ENCODE measurements around the gene ZNF672.
"Not testable (repeated sequence)": the region's sequence is repeated elsewhere in the genome, so short reads cannot be mapped to it uniquely, and the experiment has no call there.

The ZNF672 gene

DNA sequence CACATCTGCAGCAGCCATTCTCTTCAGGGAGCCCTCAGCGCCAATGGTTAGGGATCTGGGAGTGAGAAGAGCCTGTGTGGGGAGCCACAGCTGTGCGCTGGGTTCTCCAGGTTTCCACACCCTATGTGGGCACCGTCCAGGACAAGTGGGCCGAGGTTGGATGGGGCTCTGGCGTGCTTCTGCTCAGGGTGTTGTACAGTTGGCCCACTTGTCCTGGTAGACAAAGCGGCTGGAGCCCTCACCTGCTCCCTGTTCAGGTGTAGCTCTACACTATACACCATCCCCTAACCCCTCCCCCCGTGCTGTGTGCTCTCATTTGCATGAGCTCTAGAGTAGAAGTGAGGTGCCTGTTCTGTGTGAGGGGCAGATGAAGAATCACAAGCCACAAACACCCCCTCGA, 24.5 kb upstream of the ZNF672 start:
- DNase-seq = no peak

DNA sequence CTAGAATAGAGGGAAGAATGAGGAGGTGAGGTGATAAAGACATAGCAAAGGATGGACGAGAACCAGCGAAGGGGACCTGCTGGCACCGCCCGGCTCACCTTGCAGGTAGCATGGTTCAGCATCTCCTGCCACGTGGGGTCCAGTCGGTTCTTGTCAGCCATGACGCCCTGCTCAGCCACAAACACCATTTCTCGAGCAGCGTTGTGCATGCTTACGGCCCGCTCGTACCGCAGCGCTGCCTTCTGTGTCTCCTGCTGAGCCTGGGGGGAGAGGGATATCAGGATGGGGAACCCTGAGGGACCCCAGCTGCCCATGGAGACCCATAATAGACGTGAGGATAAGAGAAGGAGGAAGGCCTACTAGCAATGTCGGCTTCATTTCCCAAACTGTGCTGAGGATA, 23.7 kb upstream of the ZNF672 start:
- DNase-seq = no peak

DNA sequence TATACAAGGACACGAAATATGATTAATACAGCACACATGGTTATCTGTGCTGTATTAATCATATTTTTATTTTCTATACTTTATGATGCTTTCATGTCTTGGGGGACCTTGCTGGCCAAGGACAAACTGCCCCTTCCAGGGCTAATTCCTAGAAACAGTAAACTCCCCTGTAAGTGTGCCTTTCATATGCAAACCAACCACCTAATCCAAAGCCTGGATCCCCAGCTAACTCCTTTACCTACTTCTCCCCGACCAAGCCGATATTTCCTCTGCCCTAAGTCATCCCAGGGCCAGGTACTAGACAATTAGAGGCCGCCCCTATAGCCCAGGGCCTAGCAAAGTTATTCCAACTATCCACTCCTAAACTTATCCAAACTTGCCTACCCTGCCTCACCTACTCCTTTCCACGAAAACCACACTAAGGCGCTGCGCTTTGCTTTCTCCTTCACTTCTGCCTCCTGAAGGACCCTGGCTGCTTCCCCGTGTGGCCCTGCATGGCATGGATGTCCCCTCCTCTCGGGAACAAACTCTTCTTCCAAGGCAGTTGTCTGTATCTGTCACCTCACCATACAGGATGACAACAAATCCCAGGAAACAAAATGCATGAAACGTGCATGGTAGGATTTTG, 22.5 kb upstream of the ZNF672 start:
- DNase-seq = no peak

DNA sequence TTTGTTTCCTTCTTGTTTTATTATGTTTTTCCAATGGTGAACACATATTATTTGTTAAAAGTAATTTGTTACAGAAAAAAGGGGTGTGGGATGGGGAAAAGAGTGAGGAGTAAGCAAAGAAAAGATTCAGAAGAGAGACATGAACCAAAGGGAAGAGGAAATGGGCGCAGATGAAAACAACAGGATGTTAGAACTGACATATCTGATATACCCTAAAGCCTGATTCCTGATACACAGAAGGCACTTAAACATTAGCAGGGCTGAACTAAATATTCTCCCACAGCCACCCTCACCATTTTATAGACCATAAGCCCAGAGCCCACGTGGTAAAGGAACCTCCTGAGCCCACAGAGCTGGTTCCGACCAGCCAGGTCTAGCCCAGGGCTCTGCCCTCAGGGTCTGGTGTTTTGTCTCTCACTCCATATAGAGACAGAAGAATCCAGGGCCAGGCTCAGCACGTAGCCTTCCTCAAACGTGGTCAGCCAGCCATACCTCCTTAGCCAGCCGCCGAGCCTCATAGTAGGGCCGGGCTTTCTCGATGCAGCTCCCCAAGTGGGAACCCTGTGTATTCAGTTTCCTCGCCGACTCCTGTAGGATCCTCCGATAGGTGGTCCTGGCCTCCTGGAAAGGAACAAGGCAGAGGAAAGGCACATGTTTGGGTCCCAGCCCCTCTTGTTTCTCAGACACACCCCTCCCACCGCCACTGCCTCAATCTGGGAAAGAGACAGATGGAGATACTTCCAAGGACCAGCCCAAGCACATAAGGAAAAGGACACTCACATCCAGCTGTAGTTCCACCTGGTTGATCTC, 21.8 kb upstream of the ZNF672 start:
- DNase-seq = no peak

DNA sequence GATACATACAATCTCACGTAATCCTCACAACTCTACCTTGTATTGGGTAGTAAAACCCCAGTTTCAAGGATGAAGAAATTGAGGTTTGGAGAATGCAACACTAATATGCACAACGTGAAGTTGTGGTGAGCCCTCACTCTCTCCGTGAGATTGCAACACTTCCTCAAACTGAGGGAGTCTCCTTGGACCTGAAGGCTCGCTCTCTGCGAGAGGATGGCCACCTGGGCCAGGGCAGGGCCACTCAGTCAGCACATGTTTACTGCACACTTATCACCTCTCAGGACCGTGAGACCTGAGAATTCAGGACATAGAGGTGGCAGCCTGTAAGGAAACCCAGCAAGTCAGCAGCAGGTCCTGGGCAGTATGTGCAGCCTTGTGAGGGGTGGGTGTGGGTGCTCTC, 21.0 kb upstream of the ZNF672 start:
- no peak for DNase-seq

DNA sequence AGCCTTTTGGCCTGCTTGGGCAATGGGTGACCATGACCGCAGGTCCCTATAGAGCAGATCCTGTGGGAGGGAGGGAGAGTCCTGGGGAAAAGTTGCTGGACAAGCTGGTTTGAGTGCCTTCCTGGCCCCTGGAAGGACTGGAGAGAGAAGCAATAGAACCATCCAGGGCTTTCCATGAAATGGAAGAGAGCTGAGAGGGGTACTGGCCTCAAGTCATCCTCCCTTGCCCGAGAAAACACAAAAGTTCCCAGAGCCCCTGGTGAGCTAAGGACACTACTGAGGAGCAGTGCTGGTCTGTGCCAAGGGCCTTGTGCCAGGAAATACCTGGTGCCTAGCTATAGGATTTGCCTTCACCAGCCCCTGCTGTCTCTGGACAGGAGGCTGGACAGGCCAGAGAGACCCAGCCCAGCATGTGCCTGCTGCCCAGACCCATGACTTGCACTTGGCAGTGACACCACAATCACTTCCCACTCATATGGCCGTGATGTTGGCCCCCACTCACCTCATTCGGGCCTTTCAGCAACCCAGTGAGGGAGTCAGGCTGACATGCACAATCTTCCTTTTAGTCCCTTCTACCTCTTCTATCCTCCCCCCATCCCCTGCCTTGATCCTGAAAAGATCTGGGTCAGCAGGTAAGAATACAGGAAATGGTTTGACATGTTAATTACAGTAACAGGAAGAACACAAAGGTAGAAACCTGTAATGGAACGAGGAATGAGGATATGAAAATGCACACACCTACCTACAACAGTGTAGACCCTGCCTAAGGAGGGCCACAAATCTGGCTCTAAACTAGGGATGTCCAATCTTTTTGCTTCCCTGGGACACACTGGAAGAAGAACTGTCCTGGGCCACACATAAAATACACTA, 19.3 kb upstream of the ZNF672 start:
- no peak for DNase-seq

DNA sequence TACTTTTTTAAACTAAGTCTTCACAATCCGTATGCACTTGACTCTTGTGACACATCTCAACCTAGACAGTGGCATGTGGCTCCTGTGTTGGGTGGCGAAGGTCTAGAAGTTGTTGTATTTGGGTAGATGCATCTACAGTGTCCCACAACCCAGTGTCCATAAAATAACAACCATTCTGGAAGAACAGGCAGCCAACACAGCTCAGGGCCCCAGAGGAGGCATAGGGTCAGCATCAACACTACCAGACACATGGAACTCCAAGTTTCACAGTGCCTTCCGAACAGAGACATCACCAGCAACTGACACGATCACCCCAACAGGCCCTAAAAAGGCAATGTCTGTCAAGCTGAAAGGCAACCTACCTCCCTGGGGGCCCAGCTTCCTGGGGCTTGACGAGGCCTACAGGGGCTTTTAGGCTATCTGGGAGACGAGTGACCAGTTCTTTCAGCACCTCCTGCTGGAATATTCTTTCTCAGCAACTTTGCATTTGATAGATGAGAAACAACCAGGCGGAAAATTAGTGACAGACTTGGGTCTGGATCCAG, 17.9 kb upstream of the ZNF672 start:
- DNase-seq = no peak

DNA sequence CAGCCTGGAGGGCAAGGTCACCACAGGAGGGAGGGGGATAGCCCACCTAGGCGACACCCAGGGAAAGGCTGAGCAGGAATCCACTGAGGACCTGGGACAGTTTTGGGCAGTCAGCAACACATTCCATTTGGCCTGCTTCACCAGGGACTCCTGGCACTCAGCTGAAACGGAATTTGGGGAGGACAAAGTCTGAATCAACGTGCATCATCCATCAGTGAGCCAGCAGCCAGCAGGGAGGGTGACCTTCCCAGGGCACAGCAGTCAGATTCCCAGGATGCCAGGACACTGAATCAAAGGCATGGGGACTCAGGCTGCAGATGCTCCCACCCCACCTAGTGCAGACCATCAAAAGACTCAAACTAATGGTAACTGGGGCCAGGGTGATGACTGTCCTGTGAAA, 16.9 kb upstream of the ZNF672 start:
- DNase-seq = no peak

DNA sequence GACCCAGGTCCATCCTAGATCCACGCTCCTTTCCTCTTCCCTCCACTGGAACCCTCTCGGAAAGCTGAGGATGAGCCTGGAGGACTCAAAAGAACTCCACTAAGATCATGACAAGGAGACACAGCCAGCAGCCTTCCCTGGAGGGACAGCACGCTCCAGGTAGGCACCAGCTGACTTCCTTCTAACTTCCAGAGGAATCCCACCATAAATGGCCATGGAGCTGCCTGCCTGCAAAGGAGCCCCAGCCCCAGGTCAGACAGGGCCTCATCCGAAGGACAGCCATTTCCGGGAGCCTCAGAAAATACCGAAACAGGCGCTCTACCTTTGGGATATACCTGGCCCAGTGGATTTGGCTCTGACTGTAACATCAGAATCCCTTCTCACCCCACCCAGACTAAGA, 16.4 kb upstream of the ZNF672 start:
- DNase-seq = no peak

DNA sequence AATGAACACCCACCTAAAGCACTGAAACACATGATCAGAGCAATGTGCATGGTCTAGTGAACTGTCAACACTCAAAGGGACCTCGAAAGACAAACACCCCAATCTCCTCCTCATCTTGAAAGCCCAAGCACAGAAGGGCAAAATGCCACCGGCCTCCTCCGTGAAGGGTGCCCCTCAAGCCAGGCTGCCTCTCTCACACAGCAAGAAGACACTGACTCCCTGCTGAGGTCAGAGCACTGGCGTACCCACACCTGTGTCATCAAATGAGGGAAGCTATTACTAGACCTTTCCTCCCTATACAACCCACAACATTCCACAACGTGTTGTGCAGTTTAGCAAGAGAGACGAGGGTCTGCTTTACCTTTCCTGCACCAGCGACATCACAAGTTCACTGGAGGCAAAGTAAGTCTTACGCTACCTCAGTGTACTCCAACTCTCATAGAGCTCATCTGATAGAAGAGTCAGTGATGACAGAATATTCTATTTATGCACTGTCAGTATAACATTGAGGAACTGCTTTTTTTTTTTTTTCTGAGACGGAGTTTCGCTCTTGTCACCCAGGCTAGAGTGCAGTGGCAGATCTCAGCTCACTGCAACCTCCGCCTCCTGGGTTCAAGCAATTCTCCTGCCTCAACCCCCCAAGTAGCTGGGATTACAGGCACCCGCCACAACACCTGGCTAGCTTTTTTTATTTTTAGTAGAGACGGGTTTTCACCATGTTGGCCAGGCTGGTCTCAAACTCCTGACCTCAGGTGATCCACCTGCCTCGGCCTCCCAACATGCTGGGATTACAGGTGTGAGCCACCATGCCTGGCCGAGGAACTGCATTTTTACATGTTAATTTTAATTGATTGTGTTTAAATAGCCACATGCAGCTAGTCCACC, 15.6 kb upstream of the ZNF672 start:
- no peak for DNase-seq

DNA sequence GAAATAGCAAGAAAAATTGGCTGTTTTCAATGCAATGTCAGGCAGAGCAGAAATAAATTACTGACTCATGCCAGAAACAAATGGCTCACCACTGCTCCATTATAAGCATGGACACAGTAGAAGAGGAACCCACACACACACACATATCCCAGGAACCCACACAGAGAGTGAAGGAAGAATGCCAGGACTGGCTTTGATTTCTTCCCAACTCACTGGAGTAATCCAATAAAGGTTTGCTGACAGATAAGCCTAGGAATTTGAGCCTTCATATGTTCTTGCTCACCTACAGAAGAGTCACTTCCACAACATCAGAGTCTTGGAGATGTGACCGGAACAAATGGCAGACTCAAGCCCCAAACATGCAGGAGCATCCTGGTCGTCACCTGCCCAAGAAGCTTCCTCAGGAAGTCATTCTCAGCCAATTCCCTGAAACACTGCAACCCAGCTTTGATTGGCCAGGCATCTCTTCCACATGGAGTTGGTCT, 14.5 kb upstream of the ZNF672 start:
- DNase-seq = no peak

DNA sequence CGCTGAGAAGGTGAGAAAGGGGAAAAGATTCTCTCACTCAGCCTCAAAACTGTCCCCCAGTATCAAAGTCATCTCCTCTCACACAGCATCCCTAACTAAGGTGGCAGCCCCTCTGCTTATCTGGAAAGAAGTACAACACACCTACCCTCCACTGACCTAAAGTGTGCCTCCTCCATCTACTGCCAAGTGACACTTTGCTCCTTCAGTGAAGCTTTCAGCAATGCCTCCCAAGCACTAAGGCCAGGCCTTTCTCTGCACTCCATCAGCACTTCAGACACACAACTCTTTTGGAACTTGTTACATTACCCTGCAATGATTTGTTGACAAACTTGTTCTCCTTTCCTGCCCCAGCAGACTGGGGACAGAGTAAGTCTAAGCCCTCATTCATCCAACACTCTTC, 13.7 kb upstream of the ZNF672 start:
- no peak for DNase-seq

DNA sequence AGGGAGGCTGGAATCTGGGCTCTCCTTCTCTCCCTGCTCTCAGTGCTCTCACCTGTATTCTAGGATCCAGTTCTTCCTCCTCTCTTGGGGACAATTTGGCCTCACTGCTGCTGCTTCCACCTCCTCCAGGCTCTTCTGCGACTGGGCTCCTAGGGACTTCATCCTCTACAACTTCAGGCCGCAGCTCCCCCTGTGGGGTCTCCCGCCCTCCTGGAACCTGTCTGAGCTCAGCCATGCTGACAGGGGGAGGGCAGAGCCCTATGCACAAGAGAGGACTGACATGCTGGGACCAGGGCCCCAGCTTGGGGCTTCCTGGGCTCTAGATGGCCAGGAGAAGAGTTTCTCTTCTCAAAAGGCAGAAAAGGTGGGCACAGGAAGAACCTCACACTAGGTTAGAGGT, 13.3 kb upstream of the ZNF672 start:
- no peak for DNase-seq

DNA sequence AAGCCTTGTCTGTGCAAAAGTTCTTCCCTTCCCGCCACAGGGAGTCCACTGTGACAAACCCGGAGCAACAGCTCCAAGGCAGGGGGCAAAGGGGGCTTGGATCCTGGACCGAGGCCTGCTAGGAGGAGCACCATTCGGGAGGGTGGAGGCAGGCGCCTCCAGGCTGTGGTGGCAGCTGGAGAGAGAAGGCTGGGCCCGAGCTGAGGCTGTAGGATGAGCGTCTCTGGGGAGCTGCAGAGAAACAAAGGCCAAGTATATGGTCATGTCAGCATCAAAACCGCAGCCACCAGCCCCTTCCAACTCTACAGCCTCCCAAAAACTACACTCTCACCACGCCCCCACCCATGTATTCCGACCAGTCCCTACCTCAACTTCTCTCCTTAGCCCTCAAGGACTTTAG, 12.9 kb upstream of the ZNF672 start:
- no peak for DNase-seq

DNA sequence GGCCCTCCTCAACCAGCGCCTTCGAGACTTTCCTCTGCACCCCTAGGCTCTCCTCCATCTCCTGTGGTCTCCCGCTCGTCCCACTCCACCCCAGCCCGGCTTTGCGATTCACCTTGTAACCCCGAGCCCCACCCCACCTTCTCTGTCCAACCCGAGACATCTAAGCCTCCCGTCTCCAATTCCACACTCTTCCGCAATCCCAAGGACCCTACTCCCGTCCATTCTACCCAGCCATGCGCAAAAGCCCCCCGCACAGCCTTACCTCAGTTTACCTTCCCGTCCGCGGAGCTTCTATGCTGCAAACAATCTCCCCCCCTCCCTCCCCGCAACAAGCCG, 12.5 kb upstream of the ZNF672 start:
- DNase-seq = no peak

DNA sequence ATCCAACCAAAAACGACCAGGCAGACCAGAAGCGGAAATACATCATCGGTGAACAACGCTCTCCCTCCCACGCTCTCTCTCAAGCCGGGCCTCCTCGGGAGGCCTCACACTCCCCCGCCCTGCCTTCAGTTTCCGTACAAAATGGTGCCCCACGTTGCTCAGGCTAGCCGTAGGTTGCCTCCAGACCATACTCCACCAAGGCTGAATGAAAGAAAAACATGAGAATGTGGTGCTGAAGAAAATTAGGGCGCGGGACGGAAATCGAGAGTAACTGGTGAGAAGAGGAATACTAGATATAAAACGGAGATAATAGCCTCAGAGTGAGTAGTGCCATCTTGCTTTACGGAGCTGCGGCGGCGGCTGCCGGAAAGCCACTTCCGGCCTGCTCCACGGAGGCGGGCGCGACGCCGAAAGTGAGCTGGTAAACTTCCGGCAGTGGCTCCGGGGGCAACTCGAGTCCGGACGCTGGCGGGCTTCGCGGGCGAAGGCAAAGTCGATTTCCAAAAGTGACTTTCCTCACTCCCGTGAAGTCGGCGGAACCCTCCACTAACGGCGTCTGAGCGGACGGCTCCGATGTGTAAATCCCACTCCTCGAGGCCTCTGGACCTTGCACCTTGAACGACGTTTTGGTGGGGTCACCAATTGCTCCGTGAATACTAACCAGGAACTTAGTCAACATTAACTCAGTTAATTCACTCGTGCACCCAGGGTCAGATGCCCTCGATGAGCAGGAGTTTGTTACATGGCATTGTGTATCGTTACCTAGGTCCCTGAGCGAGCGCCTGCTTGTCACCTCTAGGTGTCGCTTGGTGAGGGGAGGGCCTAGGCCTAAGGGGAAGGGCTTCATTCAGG, 11.9 kb upstream of the ZNF672 start, which contains the start of gene SH3BP5L:
Gene SH3BP5L, minus strand, starts transcription at position 7 of the 852 bp plus-strand sequence. CDS start 980 bp downstream, outside the sequence.
- DNase-seq = peak; percentile 93

DNA sequence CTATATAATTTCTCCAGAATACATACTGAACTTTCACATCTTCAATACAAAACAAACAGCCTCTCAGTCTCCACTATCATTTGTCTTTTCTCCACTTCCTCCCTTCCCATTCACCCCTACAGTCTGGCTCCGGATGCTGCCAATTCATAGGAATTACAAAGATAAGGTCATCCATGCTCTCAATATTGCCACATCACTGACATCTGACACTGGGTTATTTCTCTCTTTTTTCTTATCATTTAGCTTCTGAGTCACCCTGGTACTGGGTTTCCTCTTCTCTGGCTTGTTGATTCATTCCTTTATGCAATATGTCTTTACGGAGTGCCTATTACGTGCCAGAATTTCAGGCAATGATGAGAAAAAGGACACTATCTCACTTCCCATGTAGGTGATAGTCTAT, 9.2 kb upstream of the ZNF672 start:
- no peak for DNase-seq

DNA sequence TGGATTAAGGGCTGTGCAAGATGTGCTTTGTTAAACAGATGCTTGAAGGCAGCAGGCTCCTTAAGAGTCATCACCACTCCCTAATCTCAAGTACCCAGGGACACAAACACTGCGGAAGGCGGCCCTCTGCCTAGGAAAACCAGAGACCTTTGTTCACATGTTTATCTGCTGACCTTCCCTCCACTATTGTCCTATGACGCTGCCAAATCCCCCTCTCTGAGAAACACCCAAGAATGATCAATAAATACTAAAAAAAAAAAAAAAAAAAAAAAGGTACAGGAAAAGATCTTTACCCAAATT, 7.4 kb upstream of the ZNF672 start:
- DNase-seq = not testable (repeated sequence)

DNA sequence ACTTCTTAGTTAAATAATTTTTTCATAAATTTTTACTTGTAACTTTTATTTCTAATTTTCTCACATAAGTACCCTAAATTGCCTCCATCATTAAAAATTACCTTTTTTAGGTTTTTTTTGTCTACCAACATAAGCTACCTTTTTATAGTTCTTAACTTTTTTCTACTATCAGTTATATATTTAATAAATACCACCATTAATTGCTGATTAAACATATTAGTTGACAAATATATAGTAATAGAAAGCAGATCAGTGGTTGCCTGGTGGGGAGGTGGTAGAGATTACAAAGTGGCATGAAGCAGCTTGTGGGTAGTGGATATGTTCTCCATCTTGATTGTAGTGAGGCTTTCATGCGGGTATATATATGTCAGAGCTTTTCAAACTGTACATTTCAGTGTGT, 6.2 kb upstream of the ZNF672 start:
- DNase-seq = no peak

DNA sequence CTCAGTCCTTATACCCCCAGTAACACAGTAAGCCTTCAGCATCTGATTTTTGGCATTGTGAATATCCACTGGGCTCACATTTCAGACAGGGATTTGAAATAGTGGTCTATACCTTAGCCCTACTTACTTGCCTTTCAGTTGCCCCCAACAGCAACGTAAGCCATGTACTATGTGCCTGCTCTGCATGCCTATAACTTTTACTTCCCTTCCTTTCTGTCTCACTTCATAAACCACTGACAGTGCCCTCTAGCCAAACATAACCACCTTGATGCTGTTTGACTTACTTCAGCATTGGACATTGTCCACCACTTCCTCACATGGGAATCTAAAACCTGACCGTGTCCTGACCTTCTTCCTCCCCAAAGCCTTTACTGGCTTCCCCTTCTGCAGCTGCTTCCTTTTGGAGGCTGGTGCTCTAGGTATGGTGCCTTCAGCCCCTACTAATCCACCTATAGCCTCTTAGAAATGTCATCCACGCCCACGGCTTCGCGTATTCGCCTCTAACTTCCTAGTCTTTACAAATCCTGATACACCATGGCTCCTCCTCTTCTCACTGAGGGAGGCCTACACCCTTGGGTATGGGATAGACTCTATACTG, 3.6 kb upstream of the ZNF672 start:
- DNase-seq = no peak

Measured in NCI-H1092 (cell line).